HepG2 (cell line): ENCODE results near the gene TAMALIN. TPM values are rescaled to one million over a fixed set of nuclear protein-coding genes. Genes with fewer than 3 reads are reported as not detected.

Source experiments
- DR1 ChIP-seq: sonication (generic); formaldehyde crosslinking; IDR thresholded peaks from 2 replicates; pipeline ENCODE4 v1.8.0; 2021; ENCODE audit warnings: mild to moderate bottlenecking, missing genetic modification reagents, inconsistent platforms
- EZH2 ChIP-seq: conservative IDR thresholded peaks from 2 replicates; pipeline ENCODE4 v1.6.1; 2012; ENCODE audit warnings: mild to moderate bottlenecking, low read depth, low read length, moderate library complexity
- HES4 ChIP-seq: sonication (generic); formaldehyde crosslinking; IDR thresholded peaks from 2 replicates; pipeline ENCODE4 v1.9.0; 2021; ENCODE audit warnings: mild to moderate bottlenecking, missing genetic modification reagents, borderline replicate concordance
- NAIF1 ChIP-seq: sonication (generic); formaldehyde crosslinking; IDR thresholded peaks from 2 replicates; pipeline ENCODE4 v1.5.0; 2020; ENCODE audit warnings: mild to moderate bottlenecking, missing genetic modification reagents, borderline replicate concordance
- ONECUT2 ChIP-seq: sonication (generic); formaldehyde crosslinking; IDR thresholded peaks from 2 replicates; pipeline ENCODE4 v1.4.0; 2020; ENCODE audit warnings: missing genetic modification reagents
- POLR2G ChIP-seq: fragments of 200-400 bp; formaldehyde crosslinking; IDR thresholded peaks from 2 replicates; pipeline ENCODE4 v1.6.1; 2018; ENCODE audit warnings: mild to moderate bottlenecking, low read depth, low read length, moderate library complexity
- REPIN1 ChIP-seq: sonication (generic); formaldehyde crosslinking; IDR thresholded peaks from 2 replicates; pipeline ENCODE4 v1.8.0; 2022; ENCODE audit warnings: missing genetic modification reagents, low read depth, mild to moderate bottlenecking, borderline replicate concordance
- SNAPC2 ChIP-seq: sonication (generic); formaldehyde crosslinking; IDR thresholded peaks from 2 replicates; pipeline ENCODE4 v1.8.1; 2022; ENCODE audit warnings: mild to moderate bottlenecking, missing genetic modification reagents
- SRF ChIP-seq: IDR thresholded peaks from 2 replicates; pipeline ENCODE4 v1.6.1; 2011; ENCODE audit warnings: mild to moderate bottlenecking, low read depth, low read length, moderate library complexity
- USF2 ChIP-seq, 2 experiments: sonication (generic) in 1 of 2; formaldehyde crosslinking in 1 of 2; IDR thresholded peaks; 2 replicates each; pipeline versions ENCODE4 v1.5.1 to v1.6.1; 2011 to 2020; ENCODE audit warnings: borderline replicate concordance in 1 of 2, low read depth in 1 of 2, low read length in 1 of 2, mild to moderate bottlenecking in 1 of 2, missing genetic modification reagents in 1 of 2, moderate library complexity in 1 of 2
- ZBTB44 ChIP-seq: sonication (generic); formaldehyde crosslinking; IDR thresholded peaks from 2 replicates; pipeline ENCODE4 v1.4.0; 2020; ENCODE audit warnings: missing genetic modification reagents
- ZKSCAN1 ChIP-seq: fragments of 150-350 bp; IDR thresholded peaks from 2 replicates; pipeline ENCODE4 v1.6.1; 2014; ENCODE audit warnings: low read length
- ZNF160 ChIP-seq: sonication (generic); formaldehyde crosslinking; IDR thresholded peaks from 2 replicates; pipeline ENCODE4 v1.8.0; 2022; ENCODE audit warnings: mild to moderate bottlenecking, inconsistent platforms, missing genetic modification reagents
- ZNF280B ChIP-seq: sonication (generic); formaldehyde crosslinking; IDR thresholded peaks from 2 replicates; pipeline ENCODE4 v1.5.0; 2020; ENCODE audit warnings: missing genetic modification reagents, mild to moderate bottlenecking, borderline replicate concordance
- ZNF512 ChIP-seq: sonication (generic); formaldehyde crosslinking; IDR thresholded peaks from 2 replicates; pipeline ENCODE4 v1.4.0; 2020; ENCODE audit warnings: mild to moderate bottlenecking, missing genetic modification reagents
- ZNF597 ChIP-seq: sonication (generic); formaldehyde crosslinking; IDR thresholded peaks from 2 replicates; pipeline ENCODE4 v1.5.0; 2020; ENCODE audit warnings: missing genetic modification reagents
- ZNF800 ChIP-seq: sonication (generic); formaldehyde crosslinking; IDR thresholded peaks from 2 replicates; pipeline ENCODE4 v1.4.0; 2020; ENCODE audit warnings: missing genetic modification reagents
- polyA plus RNA-seq, 8 experiments: library from polyadenylated mRNA; depleted of rRNA in 3 of 8; stranded (reverse) in 7 of 8; unstranded in 1 of 8; fragments of >200 nt; fragmentation: Illumina TruSeq in 4 of 8; extraction: Trizol in 4 of 8; gene quantifications; 2 replicates each; pipeline versions ENCODE4 v1.2.1 to v1.2.3, GENCODE V29; 2011 to 2016; ENCODE audit warnings: low read depth in 4 of 8, missing spikeins in 1 of 8, mixed read lengths in 1 of 8; ENCODE audit not compliant: insufficient read depth in 1 of 8
- total RNA-seq, 5 experiments: library from RNA; depleted of rRNA; stranded (reverse); fragments of >200 nt; fragmentation: Illumina TruSeq; extraction: Trizol; gene quantifications; 2 replicates each; pipeline ENCODE4 v1.2.3, GENCODE V29; 2016; ENCODE audit warnings: low read depth in 1 of 5

The TAMALIN gene
- total and polyA plus RNA-seq, 2 of the 13 experiments (the other 11 are each of a cell fraction or from before 2014, with no cell fraction given) = 2.9 to 10.9 TPM

- TF ChIP-seq USF2 (IDR thresholded peaks at IDR 0.05; ENCODE audit: low read depth, low read length) (no peak), USF2 (CRISPR knock-in tag; IDR thresholded peaks at IDR 0.05; ENCODE audit: borderline replicate concordance) (peak; percentile 30; the same call in 1 of the 2 replicates), ZNF597 (CRISPR knock-in tag) (no peak), ZNF160 (CRISPR knock-in tag) (0 out of 2 replicates have a peak, but pooled peaks have one; percentile 43), ZKSCAN1 (no peak), NAIF1 (CRISPR knock-in tag) (no peak), HES4 (CRISPR knock-in tag) (0 out of 2 replicates have a peak, but pooled peaks have one; percentile 32), ZNF800 (CRISPR knock-in tag) (no peak; the same call in 1 of the 2 replicates), DR1 (CRISPR knock-in tag) (no peak), EZH2 (no peak), SRF (0 out of 2 replicates have a peak, but pooled peaks have one; percentile 3), REPIN1 (CRISPR knock-in tag) (peak; percentile 80), SNAPC2 (no peak), ZNF512 (no peak), ZNF280B (CRISPR knock-in tag) (0 out of 2 replicates have a peak, but pooled peaks have one; percentile 60), ZBTB44 (CRISPR knock-in tag) (no peak), POLR2G (no peak), ONECUT2 (CRISPR knock-in tag) (no peak)
Observed at GRCh38 chr12:52023182-52023975, 16.6 kb downstream of the TAMALIN start (continued).
